Globus pallidus (tissue), 1 donor: ENCODE results near the gene EMILIN2.

Experiments
- DNase-seq: peaks from one replicate; pipeline ENCODE4 v3.0.0-alpha.2; 2015; ENCODE audit warnings: low spot score

EMILIN2 gene

GRCh38 chr18:2878656-2879330 lies 32.0 kb downstream of the EMILIN2 start:
- no peak for DNase-seq

- no peak for DNase-seq
Observed at GRCh38 chr18:2879889-2880288, 33.1 kb downstream of the EMILIN2 start.

GRCh38 chr18:2880473-2880872 lies 33.7 kb downstream of the EMILIN2 start:
- no peak for DNase-seq

GRCh38 chr18:2881088-2881839 lies 34.5 kb downstream of the EMILIN2 start:
- DNase-seq: no peak

GRCh38 chr18:2881840-2882195 lies 35.0 kb downstream of the EMILIN2 start:
- no peak for DNase-seq

GRCh38 chr18:2882201-2882600 lies 35.4 kb downstream of the EMILIN2 start:
- DNase-seq: no peak

- DNase-seq: no peak
Observed at GRCh38 chr18:2883076-2883735, 36.4 kb downstream of the EMILIN2 start.

- no peak for DNase-seq
Observed at GRCh38 chr18:2884706-2885285, 38.0 kb downstream of the EMILIN2 start.

- DNase-seq: no peak
Observed at GRCh38 chr18:2887470-2887869, 40.7 kb downstream of the EMILIN2 start.

GRCh38 chr18:2889761-2890192 lies 43.0 kb downstream of the EMILIN2 start:
- DNase-seq: no peak

GRCh38 chr18:2890606-2891005 lies 43.8 kb downstream of the EMILIN2 start:
- DNase-seq: no peak

GRCh38 chr18:2891526-2892431 lies 45.0 kb downstream of the EMILIN2 start:
- DNase-seq: no peak

- no peak for DNase-seq
Observed at GRCh38 chr18:2893056-2893455, 46.2 kb downstream of the EMILIN2 start.

GRCh38 chr18:2893676-2894075 lies 46.9 kb downstream of the EMILIN2 start:
- no peak for DNase-seq

GRCh38 chr18:2894131-2894840 lies 47.5 kb downstream of the EMILIN2 start:
- DNase-seq: no peak

GRCh38 chr18:2894841-2895370 lies 48.1 kb downstream of the EMILIN2 start:
- no peak for DNase-seq

GRCh38 chr18:2895391-2895790 lies 48.6 kb downstream of the EMILIN2 start:
- no peak for DNase-seq

GRCh38 chr18:2896990-2897389 lies 50.2 kb downstream of the EMILIN2 start:
- no peak for DNase-seq

GRCh38 chr18:2897448-2898185 lies 50.8 kb downstream of the EMILIN2 start:
- DNase-seq: no peak

GRCh38 chr18:2898186-2898640 lies 51.4 kb downstream of the EMILIN2 start:
- DNase-seq: no peak
